Activated T-helper 1 cell treated with anti-CD3 and anti-CD28 coated beads, Interleukin-12 subunit alpha, Interleukin-12 subunit beta, Interleukin-2, Interleukin-4 antibody, amounts not matched to agents 30 ng/mL and 10 ng/mL and 1 ng/mL, durations not matched to agents 14 hours and 24 hours and 36 hours (primary cell): ENCODE results near the gene TBCD. TPM values are rescaled to one million over a fixed set of nuclear protein-coding genes. Genes with fewer than 3 reads are reported as not detected.

Source experiments
- DNase-seq: peaks from one replicate; pipeline ENCODE4 v3.0.0; 2021; ENCODE audit warnings: low spot score
- H3K27ac Mint-ChIP-seq: one replicate; pipeline ENCODE4 v1.8.0; 2021; ENCODE audit warnings: mild to moderate bottlenecking, mixed read lengths
- H3K27me3 Mint-ChIP-seq: one replicate; pipeline ENCODE4 v1.8.0; 2022; ENCODE audit warnings: mild to moderate bottlenecking, moderate library complexity, mixed read lengths; ENCODE audit not compliant: insufficient read depth
- H3K36me3 Mint-ChIP-seq: one replicate; pipeline ENCODE4 v1.8.0; 2021; ENCODE audit warnings: low read depth, mixed read lengths
- H3K4me1 Mint-ChIP-seq: one replicate; pipeline ENCODE4 v1.8.0; 2021; ENCODE audit warnings: low read depth, mixed read lengths
- H3K4me3 Mint-ChIP-seq: one replicate; pipeline ENCODE4 v1.8.0; 2021; ENCODE audit warnings: mild to moderate bottlenecking, moderate library complexity, mixed read lengths
- H3K9me3 Mint-ChIP-seq: one replicate; pipeline ENCODE4 v1.8.0; 2021; ENCODE audit warnings: mixed read lengths
- intact Hi-C: fragments of 100-400 bp; cut with micrococcal nuclease; formaldehyde crosslinking; loops from one replicate; pipeline ENCODE4 v1.15.1; 2024
- total RNA-seq: library from RNA; stranded (reverse); gene quantifications from 2 replicates; pipeline ENCODE4 v1.2.3, GENCODE V29; 2022

Gene TBCD
- total RNA-seq, 1 donor from 2014 or later = 111 TPM

GRCh38 chr17:82930043-82930923 is 178.4 kb downstream of the TBCD start:
- no peak for DNase-seq
- Mint-ChIP-seq H3K9me3 (no peaks in the 10 kb centered on the region), H3K27ac (no peak overlapping the region), H3K4me3 (no peak overlapping the region), H3K4me1 (no peaks in the 10 kb centered on the region), H3K27me3 (no peaks in the 10 kb centered on the region), H3K36me3 (peaks cover 49% of the 10 kb centered on the region)
- intact Hi-C loops = no loop called here

GRCh38 chr17:82930924-82931698 is 179.2 kb downstream of the TBCD start:
- Mint-ChIP-seq H3K9me3 (no peaks in the 10 kb centered on the region), H3K36me3 (peaks cover 50% of the 10 kb centered on the region), H3K27me3 (no peaks in the 10 kb centered on the region), H3K4me3 (no peak overlapping the region), H3K4me1 (no peaks in the 10 kb centered on the region), H3K27ac (no peak overlapping the region)
- intact Hi-C loops = no loop called here
- no peak for DNase-seq

GRCh38 chr17:82931699-82932517 is 180.0 kb downstream of the TBCD start:
- no peaks in the 10 kb centered on the region for H3K4me1 Mint-ChIP-seq
- H3K36me3 Mint-ChIP-seq = peaks cover 48% of the 10 kb centered on the region
- no peaks in the 10 kb centered on the region for H3K27me3 Mint-ChIP-seq
- H3K4me3 Mint-ChIP-seq = no peak overlapping the region
- no peak overlapping the region for H3K27ac Mint-ChIP-seq
- no peaks in the 10 kb centered on the region for H3K9me3 Mint-ChIP-seq
- intact Hi-C loops = no loop called here
- DNase-seq = no peak

- no peak overlapping the region for H3K4me3 Mint-ChIP-seq
- H3K9me3 Mint-ChIP-seq = no peaks in the 10 kb centered on the region
- H3K36me3 Mint-ChIP-seq = peaks cover 51% of the 10 kb centered on the region
- H3K27ac Mint-ChIP-seq = no peak overlapping the region
- intact Hi-C loops = no loop called here
- H3K4me1 Mint-ChIP-seq = no peaks in the 10 kb centered on the region
- DNase-seq = no peak
- H3K27me3 Mint-ChIP-seq = no peaks in the 10 kb centered on the region
Observed at GRCh38 chr17:82932518-82933310, 180.8 kb downstream of the TBCD start.

- Mint-ChIP-seq H3K27me3 (no peaks in the 10 kb centered on the region), H3K4me1 (no peaks in the 10 kb centered on the region), H3K27ac (no peak overlapping the region), H3K4me3 (no peak overlapping the region), H3K9me3 (no peaks in the 10 kb centered on the region), H3K36me3 (peaks cover 55% of the 10 kb centered on the region)
- DNase-seq = no peak
- intact Hi-C loops = no loop called here
Observed at GRCh38 chr17:82933911-82934310, 182.0 kb downstream of the TBCD start.

GRCh38 chr17:82935966-82936767 is 184.3 kb downstream of the TBCD start:
- intact Hi-C loops = no loop called here
- H3K9me3 Mint-ChIP-seq = no peaks in the 10 kb centered on the region

GRCh38 chr17:82936768-82937171 is 184.9 kb downstream of the TBCD start:
- no peak for DNase-seq
- H3K36me3 Mint-ChIP-seq = peaks cover 36% of the 10 kb centered on the region
- H3K4me3 Mint-ChIP-seq = no peak overlapping the region
- no peaks in the 10 kb centered on the region for H3K4me1 Mint-ChIP-seq
- no peak overlapping the region for H3K27ac Mint-ChIP-seq
- H3K9me3 Mint-ChIP-seq = no peaks in the 10 kb centered on the region
- intact Hi-C loops = no loop called here
- no peaks in the 10 kb centered on the region for H3K27me3 Mint-ChIP-seq

More at GRCh38 chr17:82935966-82936767, 184.3 kb downstream of the TBCD start:
- H3K4me3 Mint-ChIP-seq = no peak overlapping the region
- no peaks in the 10 kb centered on the region for H3K4me1 Mint-ChIP-seq
- no peak overlapping the region for H3K27ac Mint-ChIP-seq
- H3K36me3 Mint-ChIP-seq = peaks cover 42% of the 10 kb centered on the region
- no peak for DNase-seq
- no peaks in the 10 kb centered on the region for H3K27me3 Mint-ChIP-seq

- Mint-ChIP-seq H3K27me3 (no peaks in the 10 kb centered on the region), H3K4me3 (no peak overlapping the region), H3K27ac (no peak overlapping the region), H3K4me1 (no peaks in the 10 kb centered on the region), H3K36me3 (peaks cover 35% of the 10 kb centered on the region), H3K9me3 (peaks cover 3% of the 10 kb centered on the region)
- no peak for DNase-seq
- intact Hi-C loops = no loop called here
Observed at GRCh38 chr17:82937411-82938371, 185.8 kb downstream of the TBCD start.

- Mint-ChIP-seq H3K9me3 (peaks cover 3% of the 10 kb centered on the region), H3K27me3 (no peaks in the 10 kb centered on the region), H3K4me3 (no peak overlapping the region), H3K36me3 (peaks cover 36% of the 10 kb centered on the region), H3K4me1 (no peaks in the 10 kb centered on the region), H3K27ac (no peak overlapping the region)
- intact Hi-C loops = no loop called here
- DNase-seq = no peak
Observed at GRCh38 chr17:82938486-82938872, 186.6 kb downstream of the TBCD start.

GRCh38 chr17:82938873-82939620 is 187.2 kb downstream of the TBCD start:
- Mint-ChIP-seq H3K4me3 (no peak overlapping the region), H3K27me3 (no peaks in the 10 kb centered on the region), H3K27ac (no peak overlapping the region), H3K4me1 (no peaks in the 10 kb centered on the region), H3K9me3 (peaks cover 7% of the 10 kb centered on the region), H3K36me3 (peaks cover 40% of the 10 kb centered on the region)
- intact Hi-C loops = no loop called here
- DNase-seq = no peak
